DMS79 (cell line): Measurements from ENCODE around the gene WASF3.

ENCODE experiments used
- DNase-seq: peaks from one replicate; lab custom pipeline; 2025; lab: John Stamatoyannopoulos, UW

The WASF3 gene

GRCh38 chr13:26589754-26590153, 32.3 kb downstream of the WASF3 start:
- DNase-seq, result no peak

GRCh38 chr13:26590379-26590778, 32.9 kb downstream of the WASF3 start:
- no peak for DNase-seq

GRCh38 chr13:26590951-26591350, 33.5 kb downstream of the WASF3 start:
- DNase-seq, result no peak

- no peak for DNase-seq
Measured at GRCh38 chr13:26591672-26592071, 34.2 kb downstream of the WASF3 start.

- DNase-seq, result no peak
Measured at GRCh38 chr13:26593661-26594060, 36.2 kb downstream of the WASF3 start.

GRCh38 chr13:26594363-26594762, 36.9 kb downstream of the WASF3 start:
- no peak for DNase-seq

GRCh38 chr13:26596458-26596857, 39.0 kb downstream of the WASF3 start:
- DNase-seq, result no peak

- DNase-seq, result no peak
Measured at GRCh38 chr13:26599403-26599802, 41.9 kb downstream of the WASF3 start.

GRCh38 chr13:26599860-26600259, 42.4 kb downstream of the WASF3 start:
- DNase-seq, result no peak

- DNase-seq, result no peak
Measured at GRCh38 chr13:26600343-26600742, 42.9 kb downstream of the WASF3 start.

- DNase-seq, result no peak
Measured at GRCh38 chr13:26601669-26602068, 44.2 kb downstream of the WASF3 start.

GRCh38 chr13:26602783-26603182, 45.3 kb downstream of the WASF3 start:
- DNase-seq, result no peak

- no peak for DNase-seq
Measured at GRCh38 chr13:26604784-26605545, 47.5 kb downstream of the WASF3 start.

GRCh38 chr13:26605845-26606244, 48.4 kb downstream of the WASF3 start:
- no peak for DNase-seq

- DNase-seq, result no peak
Measured at GRCh38 chr13:26606631-26607030, 49.1 kb downstream of the WASF3 start.

- no peak for DNase-seq
Measured at GRCh38 chr13:26614721-26615120, 57.2 kb downstream of the WASF3 start.

GRCh38 chr13:26616126-26616525, 58.6 kb downstream of the WASF3 start:
- DNase-seq, result no peak

GRCh38 chr13:26618726-26619125, 61.2 kb downstream of the WASF3 start:
- DNase-seq, result no peak

- no peak for DNase-seq
Measured at GRCh38 chr13:26619358-26619757, 61.9 kb downstream of the WASF3 start.

GRCh38 chr13:26621731-26622401, 64.4 kb downstream of the WASF3 start:
- DNase-seq, result no peak

- DNase-seq, result no peak
Measured at GRCh38 chr13:26623125-26623524, 65.6 kb downstream of the WASF3 start.

- no peak for DNase-seq
Measured at GRCh38 chr13:26624572-26624971, 67.1 kb downstream of the WASF3 start.

- DNase-seq, result no peak
Measured at GRCh38 chr13:26626271-26626670, 68.8 kb downstream of the WASF3 start.

- no peak for DNase-seq
Measured at GRCh38 chr13:26628706-26629105, 71.2 kb downstream of the WASF3 start.
